Endothelial cell (in vitro differentiated cells): ENCODE results near the gene SUPT20HL1. TPM values are rescaled to one million over a fixed set of nuclear protein-coding genes. Genes with fewer than 3 reads are reported as not detected.
A peak's percentile ranks its signal among the peaks of the same experiment; 100 is the strongest.
"Not testable (repeated sequence)": the region's sequence is repeated elsewhere in the genome, so short reads cannot be mapped to it uniquely, and the experiment has no call there.

Experiments
- DNase-seq: peaks from one replicate; pipeline ENCODE4 v3.0.0; 2021; ENCODE audit warnings: low spot score
- H3K27ac Mint-ChIP-seq: one replicate; pipeline ENCODE4 v1.8.0; 2021; ENCODE audit warnings: mixed read lengths, inconsistent platforms; ENCODE audit not compliant: unreplicated experiment
- H3K27me3 Mint-ChIP-seq: one replicate; pipeline ENCODE4 v1.8.0; 2021; ENCODE audit warnings: mild to moderate bottlenecking, moderate library complexity, mixed read lengths, inconsistent platforms; ENCODE audit not compliant: unreplicated experiment
- H3K36me3 Mint-ChIP-seq: one replicate; pipeline ENCODE4 v1.8.0; 2021; ENCODE audit warnings: mild to moderate bottlenecking, low read depth, mixed read lengths, inconsistent platforms; ENCODE audit not compliant: unreplicated experiment
- H3K4me1 Mint-ChIP-seq: one replicate; pipeline ENCODE4 v1.8.0; 2021; ENCODE audit warnings: mild to moderate bottlenecking, mixed read lengths, inconsistent platforms; ENCODE audit not compliant: unreplicated experiment
- H3K4me3 Mint-ChIP-seq: one replicate; pipeline ENCODE4 v1.8.0; 2021; ENCODE audit warnings: mild to moderate bottlenecking, mixed read lengths, inconsistent platforms; ENCODE audit not compliant: unreplicated experiment
- H3K9me3 Mint-ChIP-seq: one replicate; pipeline ENCODE4 v1.8.0; 2021; ENCODE audit warnings: mixed read lengths, inconsistent platforms; ENCODE audit not compliant: unreplicated experiment
- CTCF ChIP-seq: fragments of 200-600 bp; sonication (generic); IDR thresholded peaks from one replicate; pipeline ENCODE4 v1.5.0; 2021; ENCODE audit warnings: antibody characterized with exemption; ENCODE audit not compliant: unreplicated experiment
- total RNA-seq: library from RNA; stranded (reverse); fragmentation: NEBNext Ultra II Directional; extraction: Animal tissue kit (Norgen Biotek cat#: 25700); gene quantifications from one replicate; pipeline ENCODE4 v1.2.1, GENCODE V29; 2021; ENCODE audit not compliant: unreplicated experiment

Gene SUPT20HL1
- total RNA-seq, 1 donor from 2014 or later, result not detected

GRCh38 chrX:24343719-24344118 lies 16.7 kb upstream of the SUPT20HL1 start:
- peaks cover 4% of the 10 kb centered on the region for H3K4me1 Mint-ChIP-seq
- DNase-seq, result no peak
- H3K9me3 Mint-ChIP-seq, result no peaks in the 10 kb centered on the region
- no peak for TF ChIP-seq CTCF
- no peak overlapping the region for H3K4me3 Mint-ChIP-seq
- no peak overlapping the region for H3K27ac Mint-ChIP-seq
- H3K27me3 Mint-ChIP-seq, result no peaks in the 10 kb centered on the region
- no peaks in the 10 kb centered on the region for H3K36me3 Mint-ChIP-seq

GRCh38 chrX:24347881-24348280 lies 12.6 kb upstream of the SUPT20HL1 start:
- Mint-ChIP-seq H3K27ac (no peak overlapping the region), H3K4me1 (peaks cover 4% of the 10 kb centered on the region), H3K36me3 (no peaks in the 10 kb centered on the region), H3K27me3 (no peaks in the 10 kb centered on the region), H3K4me3 (no peak overlapping the region), H3K9me3 (no peaks in the 10 kb centered on the region)
- no peak for TF ChIP-seq CTCF
- DNase-seq, result no peak

- H3K36me3 Mint-ChIP-seq, result no peaks in the 10 kb centered on the region
- no peak for TF ChIP-seq CTCF
- no peak overlapping the region for H3K27ac Mint-ChIP-seq
- no peaks in the 10 kb centered on the region for H3K9me3 Mint-ChIP-seq
- H3K4me1 Mint-ChIP-seq, result peaks cover 4% of the 10 kb centered on the region
- DNase-seq, result no peak
- no peak overlapping the region for H3K4me3 Mint-ChIP-seq
- H3K27me3 Mint-ChIP-seq, result no peaks in the 10 kb centered on the region
Observed at GRCh38 chrX:24350217-24350616, 10.2 kb upstream of the SUPT20HL1 start.

- TF ChIP-seq CTCF, result no peak
- Mint-ChIP-seq H3K36me3 (no peaks in the 10 kb centered on the region), H3K27me3 (peaks cover 1% of the 10 kb centered on the region), H3K4me1 (peaks cover 2% of the 10 kb centered on the region), H3K4me3 (no peak overlapping the region), H3K9me3 (no peaks in the 10 kb centered on the region), H3K27ac (no peak overlapping the region)
- DNase-seq, result no peak
Observed at GRCh38 chrX:24355095-24355494, 5.3 kb upstream of the SUPT20HL1 start.

- H3K36me3 Mint-ChIP-seq, result no peaks in the 10 kb centered on the region
- peaks cover 1% of the 10 kb centered on the region for H3K27me3 Mint-ChIP-seq
- H3K4me3 Mint-ChIP-seq, result no peak overlapping the region
- TF ChIP-seq CTCF, result no peak
- H3K4me1 Mint-ChIP-seq, result peaks cover 2% of the 10 kb centered on the region
- no peaks in the 10 kb centered on the region for H3K9me3 Mint-ChIP-seq
- H3K27ac Mint-ChIP-seq, result peak overlapping the region; percentile 1
- DNase-seq, result no peak
Observed at GRCh38 chrX:24357106-24357505, 3.3 kb upstream of the SUPT20HL1 start.

GRCh38 chrX:24362089-24362745 lies 1.8 kb downstream of the SUPT20HL1 start:
- not testable (repeated sequence) for H3K4me3 Mint-ChIP-seq, H3K27me3 Mint-ChIP-seq, DNase-seq, H3K27ac Mint-ChIP-seq, H3K9me3 Mint-ChIP-seq, H3K36me3 Mint-ChIP-seq, H3K4me1 Mint-ChIP-seq

GRCh38 chrX:24363432-24364181 lies 3.2 kb downstream of the SUPT20HL1 start:
- not testable (repeated sequence) for H3K4me1 Mint-ChIP-seq, H3K36me3 Mint-ChIP-seq, H3K4me3 Mint-ChIP-seq, DNase-seq, H3K9me3 Mint-ChIP-seq, H3K27ac Mint-ChIP-seq, H3K27me3 Mint-ChIP-seq
